NCI-H345 (cell line): Measurements from ENCODE around the gene HNRNPUL1.

Source experiments
- DNase-seq: peaks from one replicate; lab custom pipeline; 2025; lab: John Stamatoyannopoulos, UW

The HNRNPUL1 gene

GRCh38 chr19:41309180-41310032 lies 45.2 kb downstream of the HNRNPUL1 start:
- no peak for DNase-seq

GRCh38 chr19:41310033-41310831 lies 46.1 kb downstream of the HNRNPUL1 start, which contains the start of gene CCDC97:
Gene CCDC97 (plus strand): TSS chr19:41310172. CDS start chr19:41310311, 139 bp downstream.
- peak; percentile 82 for DNase-seq

- DNase-seq = no peak
Measured at GRCh38 chr19:41311072-41311471, 46.9 kb downstream of the HNRNPUL1 start.

- DNase-seq = no peak
Measured at GRCh38 chr19:41311613-41312012, 47.4 kb downstream of the HNRNPUL1 start.

DNA sequence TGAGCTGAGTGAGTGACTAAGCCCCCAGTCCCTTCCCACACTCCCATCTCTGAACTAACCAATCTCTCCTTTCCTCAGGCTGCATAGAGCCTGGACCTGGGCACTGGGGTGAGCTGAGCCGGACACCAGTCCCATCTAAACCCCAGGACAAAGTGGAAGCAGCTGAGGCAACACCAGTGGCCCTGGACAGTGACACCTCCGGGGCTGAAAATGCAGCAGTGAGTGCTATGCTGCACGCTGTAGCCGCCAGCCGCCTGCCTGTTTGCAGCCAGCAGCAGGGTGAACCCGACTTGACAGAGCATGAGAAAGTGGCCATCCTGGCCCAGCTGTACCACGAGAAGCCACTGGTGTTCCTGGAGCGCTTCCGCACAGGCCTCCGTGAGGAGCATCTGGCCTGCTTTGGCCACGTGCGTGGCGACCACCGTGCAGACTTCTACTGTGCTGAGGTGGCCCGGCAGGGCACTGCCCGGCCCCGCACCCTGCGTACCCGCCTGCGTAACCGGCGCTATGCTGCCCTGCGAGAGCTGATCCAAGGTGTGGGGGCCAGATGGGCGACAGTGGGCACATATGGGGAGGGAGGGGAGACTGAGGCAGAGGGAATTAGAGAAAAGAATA lies 52.2 kb downstream of the HNRNPUL1 start:
- no peak for DNase-seq

- DNase-seq = no peak
Measured at GRCh38 chr19:41318696-41319499, 54.7 kb downstream of the HNRNPUL1 start.

- DNase-seq = no peak
Measured at GRCh38 chr19:41319500-41320184, 55.5 kb downstream of the HNRNPUL1 start.

- DNase-seq = no peak
Measured at GRCh38 chr19:41320185-41320518, 56.0 kb downstream of the HNRNPUL1 start.

DNA sequence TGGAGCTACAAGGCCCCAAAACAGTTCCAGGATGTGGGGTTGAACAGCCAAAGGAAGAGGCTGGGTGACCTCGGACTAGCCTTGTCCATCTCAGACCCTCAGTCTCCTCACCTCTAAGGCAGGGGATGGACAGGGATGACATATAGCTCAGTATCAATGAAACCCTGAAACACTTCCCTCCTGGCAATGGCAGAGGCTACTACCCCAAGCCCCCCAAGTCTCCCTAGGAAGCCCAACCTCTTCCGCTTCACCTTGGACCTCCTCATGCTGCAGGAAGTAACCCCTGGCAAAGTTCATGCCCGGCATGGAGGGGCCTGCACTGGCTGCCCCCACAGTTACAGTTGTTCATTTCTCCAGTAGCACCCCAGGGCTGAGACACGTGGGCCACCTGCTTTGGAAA lies 56.4 kb downstream of the HNRNPUL1 start:
- no peak for DNase-seq

DNA sequence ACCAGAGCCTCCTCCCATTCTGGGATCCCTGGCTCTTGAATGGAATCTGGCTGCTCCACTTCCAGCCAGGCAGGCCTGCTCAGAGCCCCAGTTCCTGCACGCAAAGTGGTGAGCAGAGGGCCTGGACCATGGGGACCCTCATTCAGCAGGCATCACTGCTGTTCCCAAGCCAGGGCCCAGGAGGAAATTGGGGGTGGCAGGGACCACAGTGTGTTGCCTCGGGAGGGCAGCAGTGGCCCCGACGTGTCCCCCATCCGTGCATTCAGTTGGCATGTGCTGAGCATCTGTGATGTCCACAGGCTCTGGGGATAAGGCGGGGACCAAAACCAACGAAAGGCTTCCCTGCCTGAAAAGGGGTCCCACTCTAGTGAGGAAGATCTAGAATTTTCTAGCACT lies 57.0 kb downstream of the HNRNPUL1 start:
- no peak for DNase-seq

- DNase-seq = no peak
Measured at GRCh38 chr19:41321600-41322270, 57.6 kb downstream of the HNRNPUL1 start.

- no peak for DNase-seq
Measured at GRCh38 chr19:41322451-41322850, 58.3 kb downstream of the HNRNPUL1 start.

GRCh38 chr19:41323023-41323422 lies 58.9 kb downstream of the HNRNPUL1 start:
- no peak for DNase-seq

DNA sequence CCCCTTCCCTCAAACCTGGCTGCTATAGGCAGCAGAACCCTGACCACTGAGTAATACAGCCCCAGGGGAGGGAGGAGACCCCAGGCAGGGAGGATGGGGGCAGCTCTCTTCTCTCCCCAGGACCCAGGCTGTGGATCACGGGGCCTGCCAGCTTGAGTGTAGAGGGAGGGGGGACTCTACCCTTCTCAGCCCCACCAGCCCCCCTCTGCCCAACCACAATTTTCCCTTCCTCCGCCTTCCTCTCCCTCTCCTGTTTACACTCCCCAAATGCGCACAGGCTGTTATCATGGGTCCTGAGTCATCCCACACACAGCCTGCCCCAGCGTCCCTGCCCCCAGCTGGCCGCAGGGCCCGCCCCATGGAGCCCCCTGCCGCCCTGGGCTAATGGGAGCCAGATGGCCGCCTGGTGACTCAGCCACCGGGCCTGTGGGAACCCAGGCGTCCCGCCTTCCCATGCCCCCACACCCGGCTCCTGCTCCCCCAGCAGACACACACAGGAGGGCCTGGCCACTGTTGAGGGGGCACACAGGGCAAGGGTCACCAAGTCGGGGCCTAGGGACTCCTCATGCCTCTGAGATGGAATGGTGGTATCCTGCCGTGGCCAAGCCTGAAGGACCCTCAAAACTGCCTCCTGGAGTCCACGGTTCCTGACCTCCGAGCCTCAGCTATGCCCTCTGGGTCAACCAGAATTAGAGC lies 59.4 kb downstream of the HNRNPUL1 start:
- no peak for DNase-seq

DNA sequence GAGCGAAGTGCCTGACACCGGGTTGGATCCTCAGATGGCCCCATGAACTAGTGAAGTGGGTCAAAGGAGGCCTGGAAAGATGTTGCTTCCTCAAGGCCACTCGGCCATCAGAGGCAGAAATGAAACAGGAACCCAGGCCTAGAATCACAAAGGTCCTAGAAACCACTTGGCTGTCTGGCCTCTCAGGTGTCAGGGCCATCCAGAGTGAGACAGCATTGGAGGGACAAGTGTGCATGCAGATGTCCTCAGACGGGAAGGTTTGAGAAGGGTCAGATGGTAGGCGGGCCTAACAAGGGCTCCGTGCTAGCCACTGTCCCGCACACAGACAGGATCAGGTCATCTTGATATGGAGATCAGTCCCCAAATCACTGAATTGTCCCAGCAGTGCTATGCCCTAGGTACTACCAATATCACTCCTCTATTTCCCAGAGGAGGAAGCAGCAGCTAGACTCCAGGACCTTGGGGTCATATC lies 60.1 kb downstream of the HNRNPUL1 start:
- DNase-seq = no peak

DNA sequence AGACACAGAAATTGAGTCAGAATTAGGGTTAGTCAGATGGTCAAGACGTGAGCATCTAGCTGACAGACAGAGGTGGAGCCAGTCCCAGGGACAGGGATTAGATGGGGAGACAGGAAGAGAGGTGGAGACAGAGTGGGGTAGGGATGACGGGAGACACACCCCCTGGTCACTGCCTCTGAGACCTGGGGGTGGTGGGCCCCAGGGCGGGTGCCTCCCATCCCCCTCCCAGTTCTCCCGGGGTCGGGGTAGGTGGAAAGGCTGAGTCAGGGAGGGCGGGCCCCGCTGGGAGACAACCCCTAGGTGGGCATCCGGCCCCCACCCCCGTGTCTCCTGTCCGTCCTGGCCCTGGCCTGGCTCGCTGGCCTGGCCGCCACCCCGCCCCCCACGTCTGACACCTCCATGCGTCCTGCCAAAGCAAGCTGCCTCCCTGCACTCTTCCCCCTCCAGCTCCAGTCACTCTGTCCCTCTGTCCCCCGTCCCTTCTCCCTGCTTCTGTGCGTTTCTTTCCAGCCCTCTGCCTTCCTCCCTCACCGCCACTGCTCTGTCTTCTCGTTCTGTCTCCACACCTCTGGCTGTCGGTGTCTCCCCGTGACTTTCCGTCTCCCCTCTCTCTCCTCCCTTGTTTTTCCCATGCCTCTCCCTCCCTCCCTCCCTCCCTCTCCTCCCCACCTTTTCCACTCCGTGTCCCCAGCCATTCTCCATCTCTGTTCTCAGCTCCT lies 60.9 kb downstream of the HNRNPUL1 start:
- DNase-seq = no peak

DNA sequence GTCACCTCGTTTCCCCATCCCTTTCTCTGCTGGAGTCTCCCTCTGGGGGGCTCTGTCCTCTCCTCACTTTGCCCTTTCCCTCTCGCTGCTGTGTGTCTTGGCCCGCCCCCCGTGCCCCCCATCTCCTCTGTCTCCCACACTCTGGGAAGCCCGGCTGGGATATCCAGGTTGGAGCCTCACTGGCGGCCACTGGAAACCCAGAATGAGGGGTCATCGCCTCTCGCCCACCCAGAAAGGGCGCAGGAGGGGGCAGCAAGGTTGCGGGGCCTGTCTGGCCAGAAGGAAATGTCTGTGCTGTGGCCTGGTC lies 61.4 kb downstream of the HNRNPUL1 start:
- no peak for DNase-seq

GRCh38 chr19:41325947-41326706 lies 62.0 kb downstream of the HNRNPUL1 start:
- no peak for DNase-seq

DNA sequence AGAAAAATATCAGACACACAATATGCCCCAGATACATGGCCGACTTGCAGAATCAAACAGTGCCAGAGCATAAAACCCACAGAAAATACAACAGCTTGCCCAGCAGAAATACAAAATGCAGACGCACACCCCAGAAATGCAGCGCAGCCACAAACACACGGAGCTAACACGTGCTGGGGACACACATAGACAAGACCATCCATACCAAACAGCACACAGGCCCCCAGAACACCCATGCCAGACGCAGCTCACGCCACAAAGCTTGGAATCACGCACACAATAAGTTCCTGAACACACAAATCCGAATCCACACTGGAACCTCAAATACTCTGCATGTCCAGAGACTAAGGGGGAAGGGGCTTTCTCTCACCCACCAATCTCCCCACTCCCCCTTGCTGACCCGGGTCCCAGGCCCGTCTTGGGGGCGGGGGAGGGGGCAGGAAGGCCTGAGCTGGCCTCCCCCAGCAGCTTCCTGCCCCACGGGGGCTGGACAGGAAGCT lies 63.0 kb downstream of the HNRNPUL1 start:
- no peak for DNase-seq
